HL-60 (cell line): ENCODE results near the gene KYNU.

ENCODE experiments used
- DNase-seq, 2 experiments: peaks; one replicate each; pipeline ENCODE4 v3.0.0-alpha.2; 2010 to 2020; ENCODE audit warnings: low read depth in 1 of 2, low spot score in 1 of 2
- H3K27ac ChIP-seq: fragments of 250-450 bp; sonication (Bioruptor Pico); replicated peaks from 2 replicates; pipeline ENCODE4 v1.5.1; 2020; ENCODE audit warnings: mild to moderate bottlenecking, moderate library complexity
- H3K27me3 ChIP-seq: fragments of 250-450 bp; sonication (Bioruptor Pico); 2 replicates; pipeline ENCODE4 v1.5.1; 2021; ENCODE audit warnings: mild to moderate bottlenecking, moderate library complexity; ENCODE audit not compliant: insufficient read depth, poor library complexity, severe bottlenecking
- H3K4me3 ChIP-seq: replicated peaks from 2 replicates; pipeline ENCODE4 v1.5.1; 2011; ENCODE audit warnings: mild to moderate bottlenecking, control low read depth, low read length; ENCODE audit not compliant: insufficient read depth
- GABPA ChIP-seq: IDR thresholded peaks from 2 replicates; pipeline ENCODE4 v1.6.1; 2012; ENCODE audit warnings: low read depth
- POLR2AphosphoS5 ChIP-seq: IDR thresholded peaks from 2 replicates; pipeline ENCODE4 v1.6.1; 2012; ENCODE audit warnings: low read depth
- SPI1 ChIP-seq: IDR thresholded peaks from 2 replicates; pipeline ENCODE4 v1.6.1; 2012; ENCODE audit warnings: low read depth, mild to moderate bottlenecking, borderline replicate concordance
- TF ChIP-seq, protein P1 (sequence below): IDR thresholded peaks from one replicate; pipeline ENCODE4 v1.5.1; 2011; ENCODE audit warnings: low read length, control low read depth, inconsistent platforms; ENCODE audit not compliant: insufficient read depth
- TF ChIP-seq, protein P2 (sequence below): IDR thresholded peaks from 2 replicates; pipeline ENCODE4 v1.6.1; 2012; ENCODE audit warnings: low read depth; ENCODE audit not compliant: insufficient replicate concordance

KYNU gene

DNA sequence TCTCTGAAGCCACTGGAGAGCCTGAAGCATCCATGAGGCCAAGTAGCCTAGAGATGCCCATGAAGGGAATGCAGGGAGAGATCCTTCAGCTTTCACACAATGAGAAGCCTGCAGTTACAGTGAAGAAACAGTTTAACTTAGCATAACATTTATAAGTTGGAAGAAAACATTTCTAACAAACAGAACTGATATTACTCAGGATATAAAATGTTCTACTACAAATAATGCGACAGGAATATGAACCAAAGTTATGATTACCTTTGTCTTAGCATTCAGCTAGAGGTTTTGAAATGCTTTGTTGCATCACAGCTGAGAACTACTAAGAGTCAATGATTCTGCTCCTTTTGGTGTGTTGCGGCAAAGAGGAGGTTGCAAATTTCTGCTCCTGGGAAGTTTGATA, 6.9 kb upstream of the KYNU start:
- no peak overlapping the region for H3K27ac ChIP-seq
- TF ChIP-seq POLR2AphosphoS5 (no peak), GABPA (no peak), SPI1 (no peak)
- TF ChIP-seq, protein P1, sequence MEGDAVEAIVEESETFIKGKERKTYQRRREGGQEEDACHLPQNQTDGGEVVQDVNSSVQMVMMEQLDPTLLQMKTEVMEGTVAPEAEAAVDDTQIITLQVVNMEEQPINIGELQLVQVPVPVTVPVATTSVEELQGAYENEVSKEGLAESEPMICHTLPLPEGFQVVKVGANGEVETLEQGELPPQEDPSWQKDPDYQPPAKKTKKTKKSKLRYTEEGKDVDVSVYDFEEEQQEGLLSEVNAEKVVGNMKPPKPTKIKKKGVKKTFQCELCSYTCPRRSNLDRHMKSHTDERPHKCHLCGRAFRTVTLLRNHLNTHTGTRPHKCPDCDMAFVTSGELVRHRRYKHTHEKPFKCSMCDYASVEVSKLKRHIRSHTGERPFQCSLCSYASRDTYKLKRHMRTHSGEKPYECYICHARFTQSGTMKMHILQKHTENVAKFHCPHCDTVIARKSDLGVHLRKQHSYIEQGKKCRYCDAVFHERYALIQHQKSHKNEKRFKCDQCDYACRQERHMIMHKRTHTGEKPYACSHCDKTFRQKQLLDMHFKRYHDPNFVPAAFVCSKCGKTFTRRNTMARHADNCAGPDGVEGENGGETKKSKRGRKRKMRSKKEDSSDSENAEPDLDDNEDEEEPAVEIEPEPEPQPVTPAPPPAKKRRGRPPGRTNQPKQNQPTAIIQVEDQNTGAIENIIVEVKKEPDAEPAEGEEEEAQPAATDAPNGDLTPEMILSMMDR: no peak
- TF ChIP-seq, protein P2, sequence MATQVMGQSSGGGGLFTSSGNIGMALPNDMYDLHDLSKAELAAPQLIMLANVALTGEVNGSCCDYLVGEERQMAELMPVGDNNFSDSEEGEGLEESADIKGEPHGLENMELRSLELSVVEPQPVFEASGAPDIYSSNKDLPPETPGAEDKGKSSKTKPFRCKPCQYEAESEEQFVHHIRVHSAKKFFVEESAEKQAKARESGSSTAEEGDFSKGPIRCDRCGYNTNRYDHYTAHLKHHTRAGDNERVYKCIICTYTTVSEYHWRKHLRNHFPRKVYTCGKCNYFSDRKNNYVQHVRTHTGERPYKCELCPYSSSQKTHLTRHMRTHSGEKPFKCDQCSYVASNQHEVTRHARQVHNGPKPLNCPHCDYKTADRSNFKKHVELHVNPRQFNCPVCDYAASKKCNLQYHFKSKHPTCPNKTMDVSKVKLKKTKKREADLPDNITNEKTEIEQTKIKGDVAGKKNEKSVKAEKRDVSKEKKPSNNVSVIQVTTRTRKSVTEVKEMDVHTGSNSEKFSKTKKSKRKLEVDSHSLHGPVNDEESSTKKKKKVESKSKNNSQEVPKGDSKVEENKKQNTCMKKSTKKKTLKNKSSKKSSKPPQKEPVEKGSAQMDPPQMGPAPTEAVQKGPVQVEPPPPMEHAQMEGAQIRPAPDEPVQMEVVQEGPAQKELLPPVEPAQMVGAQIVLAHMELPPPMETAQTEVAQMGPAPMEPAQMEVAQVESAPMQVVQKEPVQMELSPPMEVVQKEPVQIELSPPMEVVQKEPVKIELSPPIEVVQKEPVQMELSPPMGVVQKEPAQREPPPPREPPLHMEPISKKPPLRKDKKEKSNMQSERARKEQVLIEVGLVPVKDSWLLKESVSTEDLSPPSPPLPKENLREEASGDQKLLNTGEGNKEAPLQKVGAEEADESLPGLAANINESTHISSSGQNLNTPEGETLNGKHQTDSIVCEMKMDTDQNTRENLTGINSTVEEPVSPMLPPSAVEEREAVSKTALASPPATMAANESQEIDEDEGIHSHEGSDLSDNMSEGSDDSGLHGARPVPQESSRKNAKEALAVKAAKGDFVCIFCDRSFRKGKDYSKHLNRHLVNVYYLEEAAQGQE: no peak
- DNase-seq: no peak

DNA sequence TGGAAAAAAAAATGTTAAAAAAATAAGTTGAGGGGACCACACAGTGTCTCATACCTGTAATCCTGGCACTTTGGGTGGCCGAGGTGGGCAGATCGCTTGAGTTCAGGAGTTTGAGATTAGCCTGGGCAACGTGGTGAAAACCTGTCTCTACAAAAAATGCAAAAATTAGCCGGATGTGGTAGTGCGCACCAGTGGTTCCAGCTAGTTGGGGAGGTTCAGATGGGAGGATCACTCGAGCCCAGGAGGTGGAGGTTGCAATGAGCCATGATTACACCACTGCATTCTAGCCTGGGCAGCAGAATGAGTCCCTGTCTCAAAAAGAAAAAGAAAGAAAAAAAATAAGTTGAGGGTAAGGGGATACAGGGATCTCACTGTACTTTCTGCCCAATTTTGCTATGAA, 6.1 kb upstream of the KYNU start:
- Histone ChIP-seq H3K27me3 (no peaks in the 10 kb centered on the region), H3K27ac (no peak overlapping the region), H3K4me3 (no peak overlapping the region)
- DNase-seq: no peak
- no peak for TF ChIP-seq POLR2AphosphoS5

More for the DNA sequence above, 6.9 kb upstream of the KYNU start:
- H3K4me3 ChIP-seq: no peak overlapping the region
- H3K27me3 ChIP-seq: no peaks in the 10 kb centered on the region

DNA sequence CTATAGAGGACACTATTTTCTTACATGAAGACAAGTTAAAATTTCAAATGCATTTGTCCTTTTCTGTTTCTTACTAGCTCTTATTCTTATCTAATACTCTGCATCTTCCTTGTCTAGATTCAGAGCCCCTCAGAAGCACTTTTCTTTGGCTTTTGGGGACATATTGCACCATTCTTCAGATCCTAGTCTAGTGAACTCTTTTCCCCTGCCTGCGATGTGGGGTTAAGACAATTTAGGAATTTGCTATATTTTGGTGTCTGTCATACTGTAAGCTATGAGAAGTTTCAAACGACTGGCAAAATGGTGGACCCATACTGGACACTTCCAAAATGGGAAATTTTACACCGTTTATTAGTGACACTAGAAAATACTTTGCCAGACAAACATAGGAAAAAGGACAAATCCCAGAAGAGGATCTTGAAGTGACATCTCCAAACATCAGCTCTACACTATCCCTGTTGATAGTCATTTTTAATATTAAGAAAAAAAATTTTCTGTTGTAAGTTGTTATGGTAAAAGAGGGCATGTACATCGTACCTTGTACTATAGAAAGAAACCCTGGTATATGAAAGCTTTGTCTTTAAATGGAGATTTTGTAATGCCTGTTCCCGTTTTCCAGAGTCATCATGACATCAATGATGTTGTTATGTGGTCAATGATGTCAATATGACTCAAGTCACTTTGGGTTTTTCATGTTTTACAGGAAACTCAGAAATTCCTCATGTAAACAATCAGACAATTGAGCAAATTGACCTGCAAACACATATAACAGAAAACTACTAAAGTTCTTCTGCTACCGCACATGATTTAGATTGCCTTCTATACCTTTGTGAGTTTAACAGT, 4.4 kb upstream of the KYNU start:
- H3K27ac ChIP-seq: no peak overlapping the region
- no peak for DNase-seq
- no peak overlapping the region for H3K4me3 ChIP-seq
- H3K27me3 ChIP-seq: no peaks in the 10 kb centered on the region
- TF ChIP-seq GABPA (no peak), POLR2AphosphoS5 (no peak), SPI1 (no peak)
- TF ChIP-seq, protein P2: no peak

DNA sequence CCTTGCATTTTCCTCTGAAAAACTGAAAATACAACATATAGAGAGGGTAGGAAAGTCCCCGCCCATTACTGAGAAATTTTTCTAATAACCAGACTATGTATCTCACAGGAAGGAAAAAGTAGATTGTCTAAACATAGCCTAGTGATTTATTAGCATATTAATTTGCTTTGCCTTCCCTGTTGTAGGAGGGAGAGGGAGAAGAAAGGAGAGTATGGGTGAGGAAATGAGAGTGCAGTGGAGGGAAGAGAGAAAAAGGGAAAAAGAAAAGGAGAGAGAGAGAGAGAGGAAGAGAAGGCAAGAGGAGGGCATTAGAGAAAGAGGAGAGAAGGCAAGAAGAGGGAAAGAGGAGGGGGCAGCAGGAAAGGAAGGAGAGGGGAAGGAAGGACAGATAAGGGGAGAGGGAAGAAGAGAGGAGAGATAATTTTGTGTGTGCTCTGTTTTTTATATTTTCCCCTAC, 3.6 kb upstream of the KYNU start:
- no peak overlapping the region for H3K4me3 ChIP-seq
- H3K27ac ChIP-seq: no peak overlapping the region
- TF ChIP-seq, protein P2: no peak
- TF ChIP-seq, protein P1: no peak
- TF ChIP-seq SPI1 (no peak), GABPA (no peak), POLR2AphosphoS5 (no peak)
- DNase-seq: no peak
- H3K27me3 ChIP-seq: no peaks in the 10 kb centered on the region
